HCT116 (cell line): ENCODE data around the gene CMTM8. TPM values are rescaled to one million over a fixed set of nuclear protein-coding genes. Genes with fewer than 3 reads are reported as not detected.

Experiments used
- ATAC-seq: fragments of 200-7000 bp; cut with Tn5 transposase; 2 replicates; pipeline ENCODE4 v1.9.1; 2020; ENCODE audit warnings: mild to moderate bottlenecking, moderate library complexity
- BruUV-seq: library from RNA; stranded (reverse); fragments of 400-500 nt; replicated peaks from 2 replicates; lab custom pipeline; 2021; lab: Mats Ljungman, UMichigan
- CTCF ChIA-PET: fragments of 300-600 bp; sonication (Branson Sonifier 250); formaldehyde crosslinking; loops from one replicate; lab custom pipeline; 2021; ENCODE audit warnings: antibody characterized with exemption; lab: Charles Lee
- POLR2A ChIA-PET: fragments of 300-600, 350-600 bp; sonication (Branson Sonifier 250); formaldehyde crosslinking; loops from one replicate; lab custom pipeline; 2021; ENCODE audit warnings: antibody characterized with exemption; lab: Charles Lee
- RAD21 ChIA-PET, 2 experiments: fragments of 300-600 bp; sonication (Branson Sonifier 250); formaldehyde crosslinking; loops; one replicate each; lab custom pipeline; 2023; ENCODE audit warnings: low total read pairs in 2 of 2; ENCODE audit not compliant: uncharacterized antibody in 2 of 2, unreplicated experiment in 2 of 2, low non-redundant PET in 1 of 2; lab: Charles Lee
- DNase-seq: peaks from one replicate; pipeline ENCODE4 v3.0.0-alpha.2; 2010; ENCODE audit warnings: low read depth, low spot score
- H2AFZ ChIP-seq: fragments of 200-600 bp; shearing (Covaris generic), sonication (generic); 2 replicates; pipeline ENCODE4 v1.6.1; 2017; ENCODE audit warnings: low read depth, mixed run types, mixed read lengths, antibody characterized with exemption, low read length; ENCODE audit not compliant: poor library complexity, severe bottlenecking
- H3K27ac ChIP-seq: 2 replicates; pipeline ENCODE4 v1.5.1; 2012; ENCODE audit warnings: low read depth, low read length
- H3K27me3 ChIP-seq: fragments of 200-600 bp; sonication (generic); 2 replicates; pipeline ENCODE4 v1.6.1; 2016; ENCODE audit warnings: mixed run types, low read length, mixed read lengths; ENCODE audit not compliant: insufficient read depth
- H3K36me3 ChIP-seq, 2 experiments: fragments of 200-500 bp in 1 of 2; fragments of 200-600 bp in 1 of 2; sonication (Bioruptor generic) in 1 of 2; sonication (generic) in 1 of 2; 2 replicates each; pipeline versions ENCODE4 v1.5.1 to v1.6.1; 2014 to 2016; ENCODE audit warnings: low read length in 2 of 2, inconsistent platforms in 1 of 2, mixed read lengths in 1 of 2, mixed run types in 1 of 2; ENCODE audit not compliant: insufficient read depth in 2 of 2, control insufficient read depth in 1 of 2
- H3K4me1 ChIP-seq, 2 experiments: fragments of 200-600 bp in 1 of 2; sonication (generic) in 1 of 2; 2 replicates each; pipeline versions ENCODE4 v1.5.1 to v1.6.1; 2012 to 2017; ENCODE audit warnings: low read length in 2 of 2, inconsistent platforms in 1 of 2, mild to moderate bottlenecking in 1 of 2, mixed read lengths in 1 of 2, mixed run types in 1 of 2, moderate library complexity in 1 of 2; ENCODE audit not compliant: insufficient read depth in 2 of 2, control insufficient read depth in 1 of 2
- H3K4me2 ChIP-seq: fragments of 200-600 bp; sonication (generic); 2 replicates; pipeline ENCODE4 v1.6.1; 2017; ENCODE audit warnings: mixed run types, low read length, mixed read lengths
- H3K4me3 ChIP-seq, 2 experiments: fragments of 200-600 bp in 1 of 2; sonication (generic) in 1 of 2; replicated peaks in 1 of 2; 2 replicates each; pipeline ENCODE4 v1.5.1; 2011 to 2016; ENCODE audit warnings: low read length in 2 of 2, control low read depth in 1 of 2, low read depth in 1 of 2, mild to moderate bottlenecking in 1 of 2, mixed read lengths in 1 of 2, mixed run types in 1 of 2
- H3K79me2 ChIP-seq: fragments of 200-600 bp; sonication (generic); 2 replicates; pipeline ENCODE4 v1.6.1; 2017; ENCODE audit warnings: mild to moderate bottlenecking, mixed run types, low read length, moderate library complexity, mixed read lengths; ENCODE audit not compliant: insufficient read depth
- H3K9ac ChIP-seq: fragments of 200-600 bp; sonication (generic); 2 replicates; pipeline ENCODE4 v1.6.1; 2016; ENCODE audit warnings: low read length, mixed read lengths
- H3K9me2 ChIP-seq: fragments of 200-600 bp; sonication (generic), shearing (Covaris generic); 2 replicates; pipeline ENCODE4 v1.6.1; 2017; ENCODE audit warnings: mixed run types, mild to moderate bottlenecking, moderate library complexity; ENCODE audit not compliant: insufficient read depth
- H3K9me3 ChIP-seq, 2 experiments: fragments of 200-500 bp in 1 of 2; fragments of 200-600 bp in 1 of 2; sonication (Bioruptor generic) in 1 of 2; sonication (generic) in 1 of 2; 2 replicates each; pipeline ENCODE4 v1.6.1; 2014 to 2017; ENCODE audit warnings: low read length in 2 of 2, mixed read lengths in 2 of 2, inconsistent platforms in 1 of 2, low read depth in 1 of 2, mild to moderate bottlenecking in 1 of 2, mixed run types in 1 of 2, moderate library complexity in 1 of 2; ENCODE audit not compliant: control insufficient read depth in 1 of 2, insufficient read depth in 1 of 2
- H4K20me1 ChIP-seq: fragments of 200-600 bp; sonication (generic), shearing (Covaris generic); 2 replicates; pipeline ENCODE4 v1.6.1; 2017; ENCODE audit warnings: mixed run types, mild to moderate bottlenecking, moderate library complexity; ENCODE audit not compliant: insufficient read depth
- CBX3 ChIP-seq: IDR thresholded peaks from 2 replicates; pipeline ENCODE4 v1.6.1; 2012; ENCODE audit warnings: low read depth
- CEBPB ChIP-seq: IDR thresholded peaks from 2 replicates; pipeline ENCODE4 v1.6.1; 2012; ENCODE audit warnings: low read depth
- EGR1 ChIP-seq: IDR thresholded peaks from 2 replicates; pipeline ENCODE4 v1.6.1; 2012; ENCODE audit warnings: low read depth
- ELF1 ChIP-seq: IDR thresholded peaks from 2 replicates; pipeline ENCODE4 v1.6.1; 2012; ENCODE audit warnings: low read depth, borderline replicate concordance
- EZH2 ChIP-seq: fragments of 200-600 bp; sonication (generic); IDR thresholded peaks from 2 replicates; pipeline ENCODE4 v1.6.1; 2017; ENCODE audit warnings: antibody characterized with exemption, mixed run types
- EZH2phosphoT487 ChIP-seq: fragments of 200-600 bp; IDR thresholded peaks from 2 replicates; pipeline ENCODE4 v1.6.1; 2018; ENCODE audit warnings: antibody characterized with exemption, borderline replicate concordance
- JUND ChIP-seq: IDR thresholded peaks from 2 replicates; pipeline ENCODE4 v1.6.1; 2012
- RAD21 ChIP-seq: IDR thresholded peaks from 2 replicates; pipeline ENCODE4 v1.6.1; 2012; ENCODE audit warnings: low read depth, mild to moderate bottlenecking
- REST ChIP-seq: IDR thresholded peaks from 2 replicates; pipeline ENCODE4 v1.6.1; 2012; ENCODE audit warnings: low read depth
- SIN3A ChIP-seq: IDR thresholded peaks from 2 replicates; pipeline ENCODE4 v1.6.1; 2012; ENCODE audit warnings: low read depth
- SP1 ChIP-seq: IDR thresholded peaks from 2 replicates; pipeline ENCODE4 v1.6.1; 2012; ENCODE audit warnings: low read depth
- SRF ChIP-seq: IDR thresholded peaks from 2 replicates; pipeline ENCODE4 v1.6.1; 2012; ENCODE audit warnings: low read depth
- YY1 ChIP-seq: IDR thresholded peaks from 2 replicates; pipeline ENCODE4 v1.6.1; 2011; ENCODE audit warnings: low read length, low read depth, moderate library complexity, mild to moderate bottlenecking; ENCODE audit not compliant: insufficient replicate concordance; ENCODE audit errors: extremely low read depth
- ZBTB33 ChIP-seq: IDR thresholded peaks from 2 replicates; pipeline ENCODE4 v1.6.1; 2011; ENCODE audit warnings: mild to moderate bottlenecking, low read length, moderate library complexity; ENCODE audit not compliant: insufficient replicate concordance; ENCODE audit errors: extremely low read depth
- ZFX ChIP-seq: fragments of 450-650 bp; IDR thresholded peaks from 2 replicates; pipeline ENCODE4 v1.6.1; 2017
- ZNF274 ChIP-seq: fragments of 200-500 bp; sonication (Bioruptor generic); IDR thresholded peaks from 2 replicates; pipeline ENCODE4 v1.6.1; 2014; ENCODE audit warnings: mild to moderate bottlenecking, low read depth, low read length, inconsistent platforms
- intact Hi-C: fragments of 100-400 bp; cut with micrococcal nuclease; formaldehyde crosslinking; loops from 2 replicates; pipeline ENCODE4 v1.10.0; 2022
- total RNA-seq: library from RNA; stranded (reverse); gene quantifications from one replicate; pipeline ENCODE4 v1.2.1, GENCODE V29; 2021; ENCODE audit not compliant: unreplicated experiment
- TF ChIP-seq, protein P1 (sequence below), 3 experiments: fragments of 200-600 bp in 1 of 3; sonication (generic) in 1 of 3; IDR thresholded peaks in 2 of 3; conservative IDR thresholded peaks in 1 of 3; 2 replicates each; pipeline ENCODE4 v1.5.1; 2012 to 2017; ENCODE audit warnings: low read depth in 2 of 3, low read length in 2 of 3, antibody characterized with exemption in 1 of 3, borderline replicate concordance in 1 of 3, control low read depth in 1 of 3, mild to moderate bottlenecking in 1 of 3, mixed read lengths in 1 of 3, mixed run types in 1 of 3, moderate library complexity in 1 of 3; ENCODE audit not compliant: insufficient read depth in 1 of 3
- TF ChIP-seq, protein P2 (sequence below): IDR thresholded peaks from 2 replicates; pipeline ENCODE4 v1.6.1; 2012

The CMTM8 gene
- total RNA-seq, 1 experiment from 2014 or later: 19.4 TPM

- TF ChIP-seq YY1 (no peak), ZBTB33 (no peak), RAD21 (no peak), REST (no peak), EGR1 (no peak), SP1 (no peak), ZFX (no peak), CEBPB (no peak), SIN3A (no peak), SRF (no peak), ELF1 (no peak), ZNF274 (no peak), EZH2 (no peak), CBX3 (no peak), JUND (no peak), EZH2phosphoT487 (no peak)
- TF ChIP-seq, protein P1, sequence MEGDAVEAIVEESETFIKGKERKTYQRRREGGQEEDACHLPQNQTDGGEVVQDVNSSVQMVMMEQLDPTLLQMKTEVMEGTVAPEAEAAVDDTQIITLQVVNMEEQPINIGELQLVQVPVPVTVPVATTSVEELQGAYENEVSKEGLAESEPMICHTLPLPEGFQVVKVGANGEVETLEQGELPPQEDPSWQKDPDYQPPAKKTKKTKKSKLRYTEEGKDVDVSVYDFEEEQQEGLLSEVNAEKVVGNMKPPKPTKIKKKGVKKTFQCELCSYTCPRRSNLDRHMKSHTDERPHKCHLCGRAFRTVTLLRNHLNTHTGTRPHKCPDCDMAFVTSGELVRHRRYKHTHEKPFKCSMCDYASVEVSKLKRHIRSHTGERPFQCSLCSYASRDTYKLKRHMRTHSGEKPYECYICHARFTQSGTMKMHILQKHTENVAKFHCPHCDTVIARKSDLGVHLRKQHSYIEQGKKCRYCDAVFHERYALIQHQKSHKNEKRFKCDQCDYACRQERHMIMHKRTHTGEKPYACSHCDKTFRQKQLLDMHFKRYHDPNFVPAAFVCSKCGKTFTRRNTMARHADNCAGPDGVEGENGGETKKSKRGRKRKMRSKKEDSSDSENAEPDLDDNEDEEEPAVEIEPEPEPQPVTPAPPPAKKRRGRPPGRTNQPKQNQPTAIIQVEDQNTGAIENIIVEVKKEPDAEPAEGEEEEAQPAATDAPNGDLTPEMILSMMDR (IDR thresholded peaks at IDR 0.05 in 2 of 3, conservative IDR thresholded peaks at IDR 0.05 in 1 of 3; ENCODE audit: borderline replicate concordance in 1 of 3, insufficient read depth in 1 of 3, low read depth in 2 of 3, low read length in 2 of 3): no peak
- TF ChIP-seq, protein P2, sequence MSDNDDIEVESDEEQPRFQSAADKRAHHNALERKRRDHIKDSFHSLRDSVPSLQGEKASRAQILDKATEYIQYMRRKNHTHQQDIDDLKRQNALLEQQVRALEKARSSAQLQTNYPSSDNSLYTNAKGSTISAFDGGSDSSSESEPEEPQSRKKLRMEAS: no peak
- ATAC-seq (no peak), DNase-seq (no peak)
- Histone ChIP-seq H3K9me3 (no peaks in the 10 kb centered on the region), H3K36me3 (no peaks in the 10 kb centered on the region), H3K27ac (no peak overlapping the region), H3K9ac (no peak overlapping the region), H3K79me2 (peaks cover 95% of the 10 kb centered on the region), H4K20me1 (peaks cover 6% of the 10 kb centered on the region; the same call in 1 of the 2 replicates), H3K27me3 (no peaks in the 10 kb centered on the region), H3K4me2 (no peak overlapping the region), H3K4me1 (peaks cover 13 to 44% of the 10 kb centered on the region in 2 experiments), H3K9me2 (no peaks in the 10 kb centered on the region), H3K4me3 (no peak overlapping the region), H2AFZ (no peak overlapping the region)
- POLR2A ChIA-PET: interaction anchor here (0.5 kb wide), 1 partner anchor 24 kb away, joined by 3 read pairs; no protein-coding TSS in a partner anchor
- intact Hi-C loops: no loop called here
- TSS peak; percentile 17 for BruUV-seq
- CTCF ChIA-PET: interaction anchor here (1.5 kb wide), 1 partner anchor 21 kb away, joined by 5 read pairs; no protein-coding TSS in a partner anchor
- RAD21 ChIA-PET: no interaction called here
These were observed 157.0 kb downstream of the CMTM8 start for GRCh38 chr3:32395496-32395895.
